Thymus (tissue), 11 donors: ENCODE measurements around the gene ABCG5. TPM values are rescaled to one million over a fixed set of nuclear protein-coding genes. Genes with fewer than 3 reads are reported as not detected.

Source experiments
- DNase-seq, 9 donors: peaks; one replicate each; pipeline ENCODE4 v3.0.0-alpha.2; 2013; ENCODE audit warnings: low spot score in 9 of 9, low read depth in 6 of 9, missing footprints in 1 of 9
- H3K27ac ChIP-seq, 2 donors: one replicate each; pipeline ENCODE4 v1.5.1; 2013; ENCODE audit warnings: control low read depth in 1 of 2, low read depth in 1 of 2, low read length in 1 of 2, mild to moderate bottlenecking in 1 of 2, moderate library complexity in 1 of 2
- H3K27me3 ChIP-seq, 2 donors: one replicate each; pipeline ENCODE4 v1.5.1; 2013; ENCODE audit warnings: low read length in 1 of 2; ENCODE audit not compliant: control insufficient read depth in 2 of 2, insufficient read depth in 1 of 2
- H3K36me3 ChIP-seq, 2 donors: one replicate each; pipeline ENCODE4 v1.5.1; 2013; ENCODE audit warnings: low read length in 1 of 2, mild to moderate bottlenecking in 1 of 2, moderate library complexity in 1 of 2; ENCODE audit not compliant: control insufficient read depth in 2 of 2, insufficient read depth in 2 of 2
- H3K4me1 ChIP-seq, 2 donors: one replicate each; pipeline ENCODE4 v1.5.1; 2013; ENCODE audit warnings: low read length in 2 of 2; ENCODE audit not compliant: control insufficient read depth in 2 of 2, insufficient read depth in 2 of 2
- H3K4me3 ChIP-seq, 2 donors: one replicate each; pipeline ENCODE4 v1.5.1; 2013; ENCODE audit warnings: low read length in 2 of 2, control low read depth in 1 of 2, mild to moderate bottlenecking in 1 of 2
- H3K9me3 ChIP-seq, 2 donors: one replicate each; pipeline ENCODE4 v1.5.1; 2013; ENCODE audit warnings: low read length in 1 of 2, mild to moderate bottlenecking in 1 of 2; ENCODE audit not compliant: control insufficient read depth in 2 of 2, insufficient read depth in 1 of 2
- WGBS: extraction: QIAGEN DNeasy Blood & Tissue Kit; methylation state at CpG from one replicate; pipeline ENCODE4 v1.1.7; 2013; 5-methylcytosine and 5-hydroxymethylcytosine counted together
- polyA plus RNA-seq: library from polyadenylated mRNA; stranded (reverse); fragments of 200-250 nt; gene quantifications from one replicate; pipeline ENCODE4 v1.2.3, GENCODE V29; 2013
- total RNA-seq: library from RNA; stranded (reverse); fragments of 120-200 nt; gene quantifications from one replicate; pipeline ENCODE4 v1.2.4, GENCODE V29; 2013
- donor health status: healthy.

ABCG5 gene
- total and polyA plus RNA-seq, 2 donors = 0.09 TPM; not detected in 1

DNA sequence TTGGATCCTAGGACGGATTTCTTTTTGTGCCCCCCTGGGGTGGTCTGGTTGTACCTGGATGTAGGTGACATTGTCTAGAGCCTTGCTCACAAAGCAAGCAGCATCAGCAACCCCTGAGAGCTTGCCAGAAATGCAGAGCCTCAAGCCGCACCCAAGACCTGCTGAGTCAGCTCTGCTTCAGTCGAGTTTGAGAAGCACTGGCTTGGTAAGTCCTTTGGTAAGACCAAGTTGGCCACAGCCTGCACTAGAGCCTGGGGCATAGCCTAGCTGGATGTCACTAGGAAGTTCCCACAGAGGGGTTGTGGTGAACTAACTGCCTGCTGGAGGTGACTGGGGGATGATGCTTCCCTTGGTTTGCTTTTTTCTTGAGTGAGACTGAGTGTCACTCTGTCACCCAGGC, 6.2 kb downstream of the ABCG5 start:
- H3K36me3 ChIP-seq = no peaks in the 10 kb centered on the region
- H3K27ac ChIP-seq = no peak overlapping the region
- peaks cover 17 to 31% of the 10 kb centered on the region in 2 donors for H3K27me3 ChIP-seq
- H3K9me3 ChIP-seq = no peaks in the 10 kb centered on the region
- no peaks in the 10 kb centered on the region for H3K4me1 ChIP-seq
- DNase-seq = no peak
- WGBS = 67% methylated on average over 3 of the region's 3 CpGs
- no peak overlapping the region for H3K4me3 ChIP-seq

- no peaks in the 10 kb centered on the region for H3K4me1 ChIP-seq
- no peaks in the 10 kb centered on the region for H3K36me3 ChIP-seq
- WGBS = 11% methylated on average over 54 of the region's 54 CpGs
- no peak overlapping the region for H3K27ac ChIP-seq
- DNase-seq = no peak
- H3K27me3 ChIP-seq = peaks cover 17 to 31% of the 10 kb centered on the region in 2 donors
- H3K9me3 ChIP-seq = no peaks in the 10 kb centered on the region
- no peak overlapping the region for H3K4me3 ChIP-seq
Observed at GRCh38 chr2:43831543-43832294, 6.9 kb downstream of the ABCG5 start.

GRCh38 chr2:43826305-43827250, 12.1 kb downstream of the ABCG5 start:
- no peaks in the 10 kb centered on the region for H3K4me1 ChIP-seq
- no peak for DNase-seq
- H3K4me3 ChIP-seq = no peak overlapping the region
- H3K27ac ChIP-seq = no peak overlapping the region
- no peaks in the 10 kb centered on the region for H3K9me3 ChIP-seq
- 97% methylated on average over 17 of the region's 17 CpGs for WGBS
- peaks cover 11 to 25% of the 10 kb centered on the region in 2 donors for H3K27me3 ChIP-seq
- H3K36me3 ChIP-seq = no peaks in the 10 kb centered on the region

GRCh38 chr2:43825841-43826240, 12.8 kb downstream of the ABCG5 start:
- no peak for DNase-seq
- no peaks in the 10 kb centered on the region for H3K36me3 ChIP-seq
- no peak overlapping the region for H3K4me3 ChIP-seq
- no peaks in the 10 kb centered on the region for H3K4me1 ChIP-seq
- peaks cover 5 to 20% of the 10 kb centered on the region in 2 donors for H3K27me3 ChIP-seq
- H3K27ac ChIP-seq = no peak overlapping the region
- no peaks in the 10 kb centered on the region for H3K9me3 ChIP-seq
- 94% methylated on average over 3 of the region's 3 CpGs for WGBS

- Histone ChIP-seq H3K36me3 (no peaks in the 10 kb centered on the region), H3K9me3 (no peaks in the 10 kb centered on the region), H3K27ac (no peak overlapping the region), H3K4me3 (no peak overlapping the region), H3K27me3 (peaks cover 0 to 12% of the 10 kb centered on the region in 2 donors), H3K4me1 (no peaks in the 10 kb centered on the region)
- 92% methylated on average over 12 of the region's 12 CpGs for WGBS
- no peak for DNase-seq
Observed at GRCh38 chr2:43824951-43825493, 13.6 kb downstream of the ABCG5 start.

GRCh38 chr2:43824512-43824911, 14.1 kb downstream of the ABCG5 start:
- Histone ChIP-seq H3K27ac (no peak overlapping the region), H3K4me3 (no peak overlapping the region), H3K27me3 (peaks cover 0 to 8% of the 10 kb centered on the region in 2 donors), H3K4me1 (no peaks in the 10 kb centered on the region), H3K36me3 (no peaks in the 10 kb centered on the region), H3K9me3 (no peaks in the 10 kb centered on the region)
- DNase-seq = no peak
- 96% methylated on average over 2 of the region's 2 CpGs for WGBS

- Histone ChIP-seq H3K36me3 (no peaks in the 10 kb centered on the region), H3K4me3 (no peak overlapping the region), H3K9me3 (no peaks in the 10 kb centered on the region), H3K27ac (no peak overlapping the region), H3K27me3 (peaks cover 0 to 8% of the 10 kb centered on the region in 2 donors), H3K4me1 (no peaks in the 10 kb centered on the region)
- 93% methylated on average over 11 of the region's 11 CpGs for WGBS
- no peak for DNase-seq
Observed at GRCh38 chr2:43823751-43824150, 14.9 kb downstream of the ABCG5 start.

DNA sequence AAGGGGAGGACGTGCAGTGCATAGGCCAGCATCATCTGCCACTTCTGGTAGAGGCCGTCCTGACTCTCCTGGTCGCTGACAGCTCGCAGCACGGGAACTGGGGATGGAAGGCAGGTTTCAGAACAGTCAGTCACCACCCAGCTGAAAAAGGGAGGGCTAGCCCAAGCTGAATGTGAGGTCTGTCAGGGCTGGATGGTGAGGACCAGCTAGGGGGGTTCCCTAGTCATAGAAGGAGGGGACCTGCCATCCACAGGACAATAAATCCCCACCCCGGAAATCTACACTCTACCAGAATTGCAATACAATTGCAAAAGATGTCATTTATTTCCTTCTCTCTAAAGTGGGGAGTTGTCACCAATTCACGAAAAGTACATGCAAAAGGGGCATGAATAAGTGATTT, 15.8 kb downstream of the ABCG5 start:
- Histone ChIP-seq H3K36me3 (no peaks in the 10 kb centered on the region), H3K27me3 (peaks cover 0 to 7% of the 10 kb centered on the region in 2 donors), H3K4me1 (no peaks in the 10 kb centered on the region), H3K9me3 (no peaks in the 10 kb centered on the region), H3K27ac (no peak overlapping the region), H3K4me3 (no peak overlapping the region)
- DNase-seq = no peak
- 91% methylated on average over 7 of the region's 7 CpGs for WGBS
